Measurements from ENCODE around the gene NT5C.

Gene NT5C

GRCh38 chr17:75094871-75095399, 36.6 kb downstream of the NT5C start:
- Histone ChIP-seq H3K4me3 (ENCODE audit: low read length) (no peak overlapping the region), H3K4me1 (ENCODE audit: control insufficient read depth, insufficient read depth, low read length) (peaks cover 69% of the 10 kb centered on the region), H3K9me3 (ENCODE audit: control insufficient read depth, low read length) (no peaks in the 10 kb centered on the region), H3K9ac (ENCODE audit: low read length) (peak overlapping the region; percentile 25), H3K36me3 (ENCODE audit: control insufficient read depth, insufficient read depth, low read length) (no peaks in the 10 kb centered on the region), H3K27me3 (ENCODE audit: control insufficient read depth, insufficient read depth, low read length) (no peaks in the 10 kb centered on the region)

DNA sequence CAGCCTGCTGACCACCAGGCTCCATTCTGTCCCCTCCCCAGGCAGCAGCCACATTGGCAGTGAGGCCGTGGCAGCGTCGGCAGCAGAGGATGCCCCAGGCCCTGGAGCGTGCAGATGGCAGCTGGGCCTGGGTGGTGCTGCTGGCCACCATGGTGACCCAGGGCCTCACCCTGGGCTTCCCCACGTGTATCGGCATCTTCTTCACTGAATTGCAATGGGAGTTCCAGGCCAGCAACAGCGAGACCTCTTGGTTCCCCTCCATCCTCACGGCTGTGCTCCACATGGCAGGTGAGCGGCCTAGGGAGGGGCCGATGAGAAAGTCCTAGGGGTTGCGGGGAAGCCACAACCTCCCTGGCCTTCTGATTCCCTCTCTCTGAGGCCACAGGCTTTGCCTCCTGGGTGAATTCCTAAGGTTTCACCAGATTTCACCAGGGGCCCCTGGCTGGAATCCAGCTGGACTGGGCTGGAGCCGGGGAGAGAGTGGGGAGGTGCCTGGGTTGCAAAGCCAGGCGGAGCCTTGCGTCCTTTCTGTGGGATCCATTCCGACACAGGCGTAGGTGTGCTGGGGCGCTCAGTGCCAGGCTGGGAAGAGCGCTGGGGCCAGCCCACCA, 37.9 kb downstream of the NT5C start:
- H3K9me3 ChIP-seq (ENCODE audit: control insufficient read depth, low read length), result no peaks in the 10 kb centered on the region
- H3K27me3 ChIP-seq (ENCODE audit: control insufficient read depth, insufficient read depth, low read length), result no peaks in the 10 kb centered on the region
- H3K9ac ChIP-seq (ENCODE audit: low read length), result peak overlapping the region; percentile 38
- H3K4me1 ChIP-seq (ENCODE audit: control insufficient read depth, insufficient read depth, low read length), result peaks cover 82% of the 10 kb centered on the region
- H3K36me3 ChIP-seq (ENCODE audit: control insufficient read depth, insufficient read depth, low read length), result no peaks in the 10 kb centered on the region
- H3K4me3 ChIP-seq (ENCODE audit: low read length), result no peak overlapping the region

GRCh38 chr17:75091855-75092327, 39.7 kb downstream of the NT5C start:
- no peaks in the 10 kb centered on the region for H3K36me3 ChIP-seq (ENCODE audit: control insufficient read depth, insufficient read depth, low read length)
- H3K4me3 ChIP-seq (ENCODE audit: low read length), result peak overlapping the region; percentile 5
- H3K9me3 ChIP-seq (ENCODE audit: control insufficient read depth, low read length), result no peaks in the 10 kb centered on the region
- H3K4me1 ChIP-seq (ENCODE audit: control insufficient read depth, insufficient read depth, low read length), result peaks cover 95% of the 10 kb centered on the region
- peak overlapping the region; percentile 61 for H3K9ac ChIP-seq (ENCODE audit: low read length)
- no peaks in the 10 kb centered on the region for H3K27me3 ChIP-seq (ENCODE audit: control insufficient read depth, insufficient read depth, low read length)

GRCh38 chr17:75090871-75091854, 40.4 kb downstream of the NT5C start:
- Histone ChIP-seq H3K36me3 (ENCODE audit: control insufficient read depth, insufficient read depth, low read length) (no peaks in the 10 kb centered on the region), H3K9me3 (ENCODE audit: control insufficient read depth, low read length) (no peaks in the 10 kb centered on the region), H3K4me1 (ENCODE audit: control insufficient read depth, insufficient read depth, low read length) (peaks cover 96% of the 10 kb centered on the region), H3K27me3 (ENCODE audit: control insufficient read depth, insufficient read depth, low read length) (no peaks in the 10 kb centered on the region), H3K4me3 (ENCODE audit: low read length) (peak overlapping the region; percentile 5), H3K9ac (ENCODE audit: low read length) (peak overlapping the region; percentile 61)

- Histone ChIP-seq H3K9ac (ENCODE audit: low read length) (peak overlapping the region; percentile 93), H3K36me3 (ENCODE audit: control insufficient read depth, insufficient read depth, low read length) (no peaks in the 10 kb centered on the region), H3K4me3 (ENCODE audit: low read length) (peak overlapping the region; percentile 47), H3K4me1 (ENCODE audit: control insufficient read depth, insufficient read depth, low read length) (peaks cover 86% of the 10 kb centered on the region), H3K9me3 (ENCODE audit: control insufficient read depth, low read length) (no peaks in the 10 kb centered on the region), H3K27me3 (ENCODE audit: control insufficient read depth, insufficient read depth, low read length) (no peaks in the 10 kb centered on the region)
Measured at GRCh38 chr17:75088465-75089417, 42.8 kb downstream of the NT5C start.

DNA sequence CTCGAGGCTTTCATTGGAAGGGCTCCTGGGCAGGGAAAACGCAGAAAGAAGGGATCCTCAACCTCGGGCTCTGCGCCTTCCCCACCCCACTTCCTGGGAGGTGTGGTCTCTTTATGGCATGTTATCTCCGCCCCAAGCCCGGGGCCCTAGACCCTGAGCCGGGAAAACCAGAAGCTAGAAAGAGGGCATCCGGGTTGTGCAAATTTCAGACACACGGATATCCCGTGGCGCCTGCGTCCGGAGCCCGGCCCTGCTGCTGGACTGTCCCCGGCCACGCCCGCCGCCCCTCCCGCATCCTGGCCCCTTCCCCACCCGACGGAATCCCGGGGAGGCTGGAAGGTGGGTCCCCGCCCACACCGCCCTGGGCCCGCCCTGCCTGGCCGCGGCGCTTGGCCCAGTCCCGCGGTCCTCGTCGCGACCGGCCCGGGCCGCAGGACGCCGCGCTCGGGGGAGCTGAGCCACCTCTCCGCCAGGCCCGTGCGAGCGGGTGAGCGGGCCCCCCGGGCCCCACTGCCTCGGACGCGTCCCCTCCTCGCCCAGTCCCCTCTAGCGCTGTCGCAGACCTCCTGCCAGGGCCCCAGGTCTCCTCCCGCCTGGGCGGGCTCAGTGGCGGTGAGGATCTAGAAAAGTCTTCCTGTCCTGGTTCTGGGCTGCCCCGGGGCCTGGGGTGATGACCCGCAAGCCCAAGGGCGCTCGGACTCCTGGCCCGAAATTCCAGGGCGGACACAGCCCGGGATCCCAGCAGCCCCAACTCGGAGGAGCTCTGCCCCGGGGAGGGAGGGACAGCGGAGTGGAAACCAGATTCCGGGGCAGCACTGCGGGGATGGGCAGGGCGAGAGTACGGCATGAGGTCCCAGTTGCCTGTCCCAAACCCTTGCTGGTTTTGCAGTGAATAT, 43.7 kb downstream of the NT5C start, which contains the start of gene SLC16A5:
TSS of gene SLC16A5 (plus strand) at position 397 of the 896 bp plus-strand sequence. CDS start 5,683 bp downstream, outside the sequence.
- Histone ChIP-seq H3K36me3 (ENCODE audit: control insufficient read depth, insufficient read depth, low read length) (no peaks in the 10 kb centered on the region), H3K9ac (ENCODE audit: low read length) (peak within 1 kb of the TSS; percentile 93), H3K4me1 (ENCODE audit: control insufficient read depth, insufficient read depth, low read length) (peaks cover 77% of the 10 kb centered on the region), H3K9me3 (ENCODE audit: control insufficient read depth, low read length) (no peaks in the 10 kb centered on the region), H3K27me3 (ENCODE audit: control insufficient read depth, insufficient read depth, low read length) (no peaks in the 10 kb centered on the region), H3K4me3 (ENCODE audit: low read length) (peak within 1 kb of the TSS; percentile 47)

DNA sequence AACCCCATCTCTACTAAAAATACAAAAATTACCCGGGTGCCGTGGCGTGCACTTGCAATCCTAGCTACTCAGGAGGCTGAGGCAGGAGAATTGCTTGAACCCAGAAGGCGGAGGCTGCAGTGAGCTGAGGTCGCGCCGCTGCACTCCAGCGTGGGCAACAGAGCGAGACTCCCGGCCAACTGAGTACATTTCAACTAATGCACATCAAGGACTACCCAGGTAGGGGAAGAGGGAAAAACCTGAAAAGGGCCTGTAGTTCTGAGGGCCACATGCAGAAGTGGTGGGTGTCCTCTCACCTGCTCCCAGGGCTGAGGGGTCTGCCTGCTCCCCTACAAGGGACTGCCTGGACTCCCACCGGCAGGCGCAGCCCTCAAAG, 44.4 kb downstream of the NT5C start:
- peaks cover 71% of the 10 kb centered on the region for H3K4me1 ChIP-seq (ENCODE audit: control insufficient read depth, insufficient read depth, low read length)
- H3K9ac ChIP-seq (ENCODE audit: low read length), result peak overlapping the region; percentile 93
- no peaks in the 10 kb centered on the region for H3K36me3 ChIP-seq (ENCODE audit: control insufficient read depth, insufficient read depth, low read length)
- H3K9me3 ChIP-seq (ENCODE audit: control insufficient read depth, low read length), result no peaks in the 10 kb centered on the region
- H3K27me3 ChIP-seq (ENCODE audit: control insufficient read depth, insufficient read depth, low read length), result no peaks in the 10 kb centered on the region
- H3K4me3 ChIP-seq (ENCODE audit: low read length), result peak overlapping the region; percentile 47

DNA sequence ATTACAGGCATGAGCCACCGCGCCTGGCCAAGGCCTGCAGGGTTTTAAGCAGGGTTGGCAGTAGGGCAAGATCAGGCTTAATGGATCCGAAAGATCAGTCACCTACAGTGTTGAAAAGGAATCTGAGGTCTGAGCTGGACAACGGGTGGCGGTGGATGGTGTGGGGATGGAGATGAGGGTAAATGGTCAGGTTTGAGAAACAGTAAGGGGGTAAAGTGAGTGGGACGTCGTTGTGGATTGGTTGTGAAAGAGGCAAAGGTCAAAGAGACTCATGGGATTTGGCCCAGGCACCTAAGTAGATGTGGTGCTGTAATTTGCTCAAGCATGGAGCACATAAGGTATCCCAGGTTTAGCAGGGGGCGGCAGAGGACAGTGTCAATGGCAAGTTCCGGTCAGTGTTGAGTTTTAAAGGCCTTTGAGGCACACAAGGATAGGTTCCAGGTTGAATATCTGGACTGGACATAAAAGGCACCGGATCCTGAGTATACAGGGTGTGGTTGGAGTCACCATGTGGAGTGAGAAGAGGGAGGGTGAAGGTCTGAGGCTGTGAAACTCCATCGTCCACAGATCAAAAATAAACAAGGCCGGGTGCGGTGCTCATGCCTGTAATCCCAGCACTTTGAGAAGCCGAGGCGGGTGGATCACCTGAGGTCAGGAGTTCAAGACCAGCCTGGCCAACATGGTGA, 44.9 kb downstream of the NT5C start:
- peaks cover 66% of the 10 kb centered on the region for H3K4me1 ChIP-seq (ENCODE audit: control insufficient read depth, insufficient read depth, low read length)
- H3K27me3 ChIP-seq (ENCODE audit: control insufficient read depth, insufficient read depth, low read length), result no peaks in the 10 kb centered on the region
- no peaks in the 10 kb centered on the region for H3K9me3 ChIP-seq (ENCODE audit: control insufficient read depth, low read length)
- H3K4me3 ChIP-seq (ENCODE audit: low read length), result no peak overlapping the region
- H3K9ac ChIP-seq (ENCODE audit: low read length), result no peak overlapping the region
- no peaks in the 10 kb centered on the region for H3K36me3 ChIP-seq (ENCODE audit: control insufficient read depth, insufficient read depth, low read length)

GRCh38 chr17:75084039-75084660, 47.4 kb downstream of the NT5C start:
- H3K36me3 ChIP-seq (ENCODE audit: control insufficient read depth, insufficient read depth, low read length), result no peaks in the 10 kb centered on the region
- peaks cover 49% of the 10 kb centered on the region for H3K4me1 ChIP-seq (ENCODE audit: control insufficient read depth, insufficient read depth, low read length)
- no peak overlapping the region for H3K4me3 ChIP-seq (ENCODE audit: low read length)
- no peak overlapping the region for H3K9ac ChIP-seq (ENCODE audit: low read length)
- no peaks in the 10 kb centered on the region for H3K27me3 ChIP-seq (ENCODE audit: control insufficient read depth, insufficient read depth, low read length)
- no peaks in the 10 kb centered on the region for H3K9me3 ChIP-seq (ENCODE audit: control insufficient read depth, low read length)

DNA sequence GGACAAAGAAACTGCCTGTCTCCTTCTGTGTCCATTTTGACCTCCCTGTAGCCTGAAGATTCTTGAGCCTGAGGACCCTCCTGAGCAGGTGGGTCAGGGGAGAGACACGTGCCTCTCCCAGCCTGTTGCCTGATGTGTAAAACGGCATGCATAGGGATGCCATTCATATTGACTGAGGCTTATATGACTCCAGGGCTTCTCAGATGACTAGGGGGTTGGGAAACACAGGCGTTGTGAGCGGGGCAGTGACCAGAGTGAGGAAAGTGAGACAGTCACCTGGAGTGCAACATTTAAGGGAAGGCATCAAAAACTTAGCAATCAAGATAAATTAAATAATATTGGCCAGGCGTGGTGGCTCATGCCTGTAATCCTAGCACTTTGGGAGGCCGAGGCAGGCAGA, 48.9 kb downstream of the NT5C start:
- no peaks in the 10 kb centered on the region for H3K9me3 ChIP-seq (ENCODE audit: control insufficient read depth, low read length)
- no peaks in the 10 kb centered on the region for H3K27me3 ChIP-seq (ENCODE audit: control insufficient read depth, insufficient read depth, low read length)
- no peak overlapping the region for H3K9ac ChIP-seq (ENCODE audit: low read length)
- H3K4me1 ChIP-seq (ENCODE audit: control insufficient read depth, insufficient read depth, low read length), result peaks cover 49% of the 10 kb centered on the region
- no peaks in the 10 kb centered on the region for H3K36me3 ChIP-seq (ENCODE audit: control insufficient read depth, insufficient read depth, low read length)
- H3K4me3 ChIP-seq (ENCODE audit: low read length), result no peak overlapping the region

All from mucosa of stomach (tissue), 1 donor.